Stimulated activated CD8-positive, alpha-beta memory T cell treated with anti-CD3 and anti-CD28 coated beads, Interleukin-12 subunit alpha, Interleukin-12 subunit beta, amount 100 ng/mL, for 1 hour (primary cell): ENCODE data around the gene EFHC2.

Source experiments
- DNase-seq: peaks from one replicate; pipeline ENCODE4 v3.0.0-alpha.2; 2020; ENCODE audit warnings: low read depth

The EFHC2 gene

GRCh38 chrX:44152852-44153251 is 190.6 kb downstream of the EFHC2 start:
- DNase-seq: no peak

GRCh38 chrX:44147130-44147529 is 196.3 kb downstream of the EFHC2 start:
- DNase-seq: no peak

- no peak for DNase-seq
Measured at GRCh38 chrX:44144177-44144945, 199.1 kb downstream of the EFHC2 start.

- no peak for DNase-seq
Measured at GRCh38 chrX:44143061-44143602, 200.3 kb downstream of the EFHC2 start.

- no peak for DNase-seq
Measured at GRCh38 chrX:44130189-44130588, 213.3 kb downstream of the EFHC2 start.

- DNase-seq: no peak
Measured at GRCh38 chrX:44113337-44113736, 230.1 kb downstream of the EFHC2 start.

GRCh38 chrX:44106864-44107263 is 236.6 kb downstream of the EFHC2 start:
- DNase-seq: no peak

GRCh38 chrX:44105228-44105913 is 238.1 kb downstream of the EFHC2 start:
- no peak for DNase-seq

GRCh38 chrX:44104699-44105098 is 238.8 kb downstream of the EFHC2 start:
- no peak for DNase-seq

- DNase-seq: no peak
Measured at GRCh38 chrX:44101281-44101680, 242.2 kb downstream of the EFHC2 start.

- no peak for DNase-seq
Measured at GRCh38 chrX:44099366-44099765, 244.1 kb downstream of the EFHC2 start.
